ENCODE results near the gene GRIP2.

DNA sequence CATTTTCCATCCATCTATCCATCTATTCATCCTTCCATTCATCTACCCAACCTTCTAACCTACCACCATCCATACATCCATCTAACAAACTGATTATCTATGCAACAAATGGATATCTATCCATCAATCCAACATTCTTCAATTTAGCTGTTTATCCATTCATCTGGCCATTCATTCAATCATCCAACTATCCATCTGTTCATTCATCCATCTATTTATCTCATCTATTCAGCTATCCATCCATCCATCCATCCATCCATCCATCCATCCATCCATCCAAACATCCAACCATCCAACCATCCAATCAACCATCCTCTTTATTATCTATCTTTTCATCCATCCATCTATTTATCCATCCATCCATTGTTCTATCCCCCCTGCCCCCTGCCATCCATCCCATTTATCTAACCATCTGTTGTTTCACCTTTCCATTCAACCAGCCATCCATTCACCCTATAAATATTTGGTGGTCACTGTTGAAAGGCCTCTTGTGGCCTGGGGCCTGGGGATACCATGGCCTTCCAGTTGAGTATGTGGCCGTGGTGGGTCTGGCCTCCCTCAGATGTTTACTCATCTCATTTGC, 93.1 kb downstream of the GRIP2 start:
- TF ChIP-seq, protein P1, sequence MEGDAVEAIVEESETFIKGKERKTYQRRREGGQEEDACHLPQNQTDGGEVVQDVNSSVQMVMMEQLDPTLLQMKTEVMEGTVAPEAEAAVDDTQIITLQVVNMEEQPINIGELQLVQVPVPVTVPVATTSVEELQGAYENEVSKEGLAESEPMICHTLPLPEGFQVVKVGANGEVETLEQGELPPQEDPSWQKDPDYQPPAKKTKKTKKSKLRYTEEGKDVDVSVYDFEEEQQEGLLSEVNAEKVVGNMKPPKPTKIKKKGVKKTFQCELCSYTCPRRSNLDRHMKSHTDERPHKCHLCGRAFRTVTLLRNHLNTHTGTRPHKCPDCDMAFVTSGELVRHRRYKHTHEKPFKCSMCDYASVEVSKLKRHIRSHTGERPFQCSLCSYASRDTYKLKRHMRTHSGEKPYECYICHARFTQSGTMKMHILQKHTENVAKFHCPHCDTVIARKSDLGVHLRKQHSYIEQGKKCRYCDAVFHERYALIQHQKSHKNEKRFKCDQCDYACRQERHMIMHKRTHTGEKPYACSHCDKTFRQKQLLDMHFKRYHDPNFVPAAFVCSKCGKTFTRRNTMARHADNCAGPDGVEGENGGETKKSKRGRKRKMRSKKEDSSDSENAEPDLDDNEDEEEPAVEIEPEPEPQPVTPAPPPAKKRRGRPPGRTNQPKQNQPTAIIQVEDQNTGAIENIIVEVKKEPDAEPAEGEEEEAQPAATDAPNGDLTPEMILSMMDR (conservative IDR thresholded peaks at IDR 0.05 in 1 of 2, IDR thresholded peaks at IDR 0.05 in 1 of 2; ENCODE audit: extremely low read depth in 1 of 2, insufficient read depth in 1 of 2, low read depth in 1 of 2, low read length in 2 of 2): no peak
- no peak for TF ChIP-seq EZH2 (IDR thresholded peaks at IDR 0.05; ENCODE audit: borderline replicate concordance, low read length)

Data from mammary epithelial cell (primary cell).